ENCODE results near the gene FCHSD2.

GRCh38 chr11:73053964-73054363 lies 88.2 kb downstream of the FCHSD2 start:
- TF ChIP-seq, protein P1, sequence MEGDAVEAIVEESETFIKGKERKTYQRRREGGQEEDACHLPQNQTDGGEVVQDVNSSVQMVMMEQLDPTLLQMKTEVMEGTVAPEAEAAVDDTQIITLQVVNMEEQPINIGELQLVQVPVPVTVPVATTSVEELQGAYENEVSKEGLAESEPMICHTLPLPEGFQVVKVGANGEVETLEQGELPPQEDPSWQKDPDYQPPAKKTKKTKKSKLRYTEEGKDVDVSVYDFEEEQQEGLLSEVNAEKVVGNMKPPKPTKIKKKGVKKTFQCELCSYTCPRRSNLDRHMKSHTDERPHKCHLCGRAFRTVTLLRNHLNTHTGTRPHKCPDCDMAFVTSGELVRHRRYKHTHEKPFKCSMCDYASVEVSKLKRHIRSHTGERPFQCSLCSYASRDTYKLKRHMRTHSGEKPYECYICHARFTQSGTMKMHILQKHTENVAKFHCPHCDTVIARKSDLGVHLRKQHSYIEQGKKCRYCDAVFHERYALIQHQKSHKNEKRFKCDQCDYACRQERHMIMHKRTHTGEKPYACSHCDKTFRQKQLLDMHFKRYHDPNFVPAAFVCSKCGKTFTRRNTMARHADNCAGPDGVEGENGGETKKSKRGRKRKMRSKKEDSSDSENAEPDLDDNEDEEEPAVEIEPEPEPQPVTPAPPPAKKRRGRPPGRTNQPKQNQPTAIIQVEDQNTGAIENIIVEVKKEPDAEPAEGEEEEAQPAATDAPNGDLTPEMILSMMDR (IDR thresholded peaks at IDR 0.05) = no peak
- no peak for TF ChIP-seq EZH2 (IDR thresholded peaks at IDR 0.05)
- TF ChIP-seq EZH2phosphoT487 (IDR thresholded peaks at IDR 0.05) = no peak
